Stimulated activated CD4-positive, alpha-beta T cell treated with anti-CD3 and anti-CD28 coated beads, Interleukin-12 subunit alpha, Interleukin-12 subunit beta, amount 100 ng/mL, for 24 hours (primary cell): ENCODE data around the gene PLXNA2.

ENCODE experiments used
- DNase-seq, 2 experiments: peaks; one replicate each; pipeline ENCODE4 v3.0.0-alpha.2; 2020; ENCODE audit warnings: low read depth in 2 of 2

PLXNA2 gene

DNA sequence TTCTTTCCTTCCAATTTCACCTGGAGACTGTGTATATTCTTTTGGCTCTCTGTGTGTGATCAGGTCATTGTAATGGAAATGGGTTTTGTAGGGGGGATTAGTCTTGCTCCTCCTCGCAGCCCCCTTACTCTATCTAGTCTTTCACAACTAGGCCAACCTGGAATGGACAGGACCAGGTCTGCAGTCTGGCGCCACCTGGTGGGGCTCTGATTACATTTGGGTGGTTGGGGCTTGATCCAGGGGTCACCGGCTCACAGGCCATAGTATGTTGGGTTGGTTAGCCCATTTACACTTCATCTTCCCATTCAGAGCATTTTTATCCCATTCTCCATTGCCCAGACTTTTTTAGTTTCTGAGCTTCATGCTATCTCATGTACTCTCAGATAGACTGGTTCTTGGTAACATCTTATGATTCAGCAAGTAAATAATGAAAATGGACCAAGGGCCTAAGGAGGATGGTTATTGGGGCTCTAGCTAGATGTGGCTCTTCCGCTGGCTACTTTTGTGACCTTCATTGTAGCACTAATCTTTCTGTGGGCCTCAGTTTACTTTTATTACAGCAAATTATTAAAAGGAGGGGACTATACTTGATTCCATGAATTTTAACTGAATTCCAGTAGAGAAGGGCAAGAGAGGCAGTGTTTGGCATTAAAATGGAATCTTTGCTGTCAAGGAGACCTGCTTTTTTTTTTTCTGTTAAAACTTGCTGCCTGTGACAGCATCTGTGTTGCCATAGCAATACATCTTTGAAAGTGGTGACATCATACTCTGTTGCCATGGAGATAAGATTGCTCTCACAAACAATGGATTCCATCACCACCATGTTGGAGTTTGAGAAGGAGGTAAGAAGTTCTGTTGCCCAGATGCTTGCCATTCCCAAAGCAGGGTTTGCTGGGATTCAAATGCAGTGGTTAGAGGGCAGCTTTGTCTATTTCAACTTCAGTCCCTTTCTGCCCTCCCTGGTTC, 150.1 kb downstream of the PLXNA2 start:
- peak in 1 of 2 experiments; percentile 59 for DNase-seq

DNA sequence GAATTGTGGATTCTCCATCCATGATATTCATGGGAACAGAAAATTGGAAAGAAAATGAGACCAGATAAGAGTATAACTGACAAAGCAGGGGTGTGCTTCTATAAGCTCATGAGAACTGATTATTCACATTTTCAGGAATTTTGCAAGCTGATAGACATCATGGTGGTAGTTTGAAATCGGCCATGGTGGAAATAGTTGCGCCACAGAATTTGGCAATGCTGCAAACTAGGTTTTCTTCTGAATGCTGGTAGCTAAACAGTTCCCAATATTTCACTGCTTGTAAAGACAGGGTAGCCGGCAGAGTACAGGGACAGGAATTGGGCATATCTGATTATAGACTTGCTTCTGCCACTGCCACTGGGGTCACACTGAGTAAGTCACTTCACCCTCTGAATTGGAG, 151.1 kb downstream of the PLXNA2 start:
- DNase-seq: no peak

DNA sequence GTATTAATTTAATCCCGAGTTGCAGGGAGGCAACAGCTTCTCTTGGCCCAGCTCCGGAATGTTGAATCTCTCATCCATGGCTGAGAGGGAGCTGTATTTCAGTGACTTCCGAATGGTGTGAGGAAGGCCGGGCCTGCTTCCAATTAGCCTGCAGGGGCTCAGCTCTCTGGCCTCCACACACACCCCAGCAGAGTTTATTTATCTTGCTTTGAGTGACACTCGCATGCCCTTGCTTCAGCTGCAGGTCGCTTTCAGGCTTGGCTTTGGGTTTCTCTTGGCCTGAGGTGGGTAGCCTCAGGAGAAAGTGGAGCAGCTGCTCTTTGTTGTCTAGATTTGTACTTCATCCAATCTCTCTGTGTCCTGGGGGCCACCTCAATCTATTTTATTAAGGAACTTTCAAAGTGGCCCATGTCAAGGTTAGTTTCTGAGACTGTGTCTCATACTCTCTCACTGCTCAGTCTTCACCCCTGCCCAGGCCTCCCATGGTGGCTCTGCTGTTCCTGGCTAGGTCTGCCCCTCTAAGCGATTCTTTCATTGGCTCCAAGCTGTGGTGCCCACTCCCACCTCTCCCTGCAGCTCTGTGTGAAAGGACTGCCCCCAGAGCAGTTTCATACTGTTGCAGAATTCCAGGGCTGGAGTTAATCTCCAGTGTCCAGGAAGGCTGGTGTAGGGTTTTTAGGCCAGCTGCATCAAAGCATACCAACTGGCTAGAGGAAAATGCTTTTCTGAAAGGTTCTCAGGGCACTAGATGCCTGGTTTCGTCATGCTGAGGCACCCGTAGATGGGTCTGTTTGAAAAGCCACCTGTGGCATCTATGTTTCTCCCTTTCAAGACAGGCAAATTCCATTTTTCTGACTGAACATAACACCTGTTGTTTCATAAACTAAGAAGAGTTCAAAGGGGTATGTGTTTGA, 153.5 kb downstream of the PLXNA2 start:
- no peak for DNase-seq

DNA sequence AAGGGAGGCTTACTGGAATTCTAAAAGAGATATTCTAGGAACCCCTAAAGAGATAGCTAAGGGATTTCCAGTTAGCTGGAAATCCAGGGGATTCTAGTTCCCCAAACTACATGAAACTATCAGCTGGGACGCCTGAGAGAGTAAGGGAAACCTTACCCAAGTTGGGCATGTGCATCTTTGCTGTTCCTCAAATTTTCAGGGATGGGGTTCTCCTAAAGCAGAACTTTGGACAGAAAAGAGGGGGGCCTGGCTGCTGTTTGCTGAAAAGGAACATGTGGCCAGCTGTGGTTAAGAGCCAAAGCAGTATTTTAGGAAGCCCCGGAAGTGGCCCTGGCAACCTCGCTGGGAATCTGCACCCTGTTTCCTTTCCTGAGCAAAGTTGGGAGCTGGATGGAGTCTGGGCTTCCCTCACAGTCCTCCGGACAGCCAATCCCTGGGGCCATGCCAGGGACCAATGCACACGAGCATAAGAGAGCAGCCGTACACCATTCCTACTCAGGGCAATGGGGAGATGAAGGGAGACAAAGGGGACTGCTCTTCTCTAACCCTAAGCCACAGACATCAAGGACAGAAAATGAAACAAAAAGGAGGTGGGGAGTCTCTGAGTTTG, 154.3 kb downstream of the PLXNA2 start:
- DNase-seq: no peak

DNA sequence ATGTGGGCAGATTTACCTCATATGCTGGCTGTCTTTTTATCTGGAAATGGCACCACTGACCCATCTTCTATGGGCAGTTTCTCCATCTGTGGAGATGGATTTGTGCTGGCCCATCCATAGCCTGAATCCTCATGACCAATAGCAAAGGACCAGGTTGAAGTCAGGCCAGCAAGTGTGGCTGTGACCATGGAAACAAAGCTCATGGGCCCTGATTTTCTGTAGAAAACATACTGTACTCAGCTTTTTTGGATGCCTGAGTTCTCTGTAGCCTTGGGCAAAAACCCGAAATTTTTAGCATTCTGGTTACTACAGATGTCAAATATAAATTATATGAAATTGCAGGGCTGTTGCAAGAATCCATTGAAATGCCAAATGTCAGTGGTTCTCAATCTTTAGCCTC, 155.0 kb downstream of the PLXNA2 start:
- no peak for DNase-seq

DNA sequence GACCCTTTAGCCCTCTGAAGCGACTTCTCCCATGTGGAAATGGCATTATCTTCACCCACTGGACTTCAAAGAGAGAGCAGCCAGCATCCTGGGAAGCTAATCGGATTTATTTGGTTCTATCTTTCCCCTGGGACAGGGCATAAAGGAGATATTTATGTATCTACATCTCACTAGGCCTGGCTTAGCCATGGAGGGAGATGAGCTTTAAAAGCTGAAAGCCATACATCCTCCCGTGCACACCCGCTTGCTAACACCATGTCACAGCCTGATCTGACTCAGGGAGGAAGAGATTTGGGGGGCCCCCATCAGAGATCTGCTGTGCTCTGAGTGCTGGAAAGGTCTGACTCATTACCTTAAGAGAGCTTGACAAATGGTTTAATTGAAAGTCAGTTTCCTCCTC, 155.9 kb downstream of the PLXNA2 start:
- DNase-seq: no peak

DNA sequence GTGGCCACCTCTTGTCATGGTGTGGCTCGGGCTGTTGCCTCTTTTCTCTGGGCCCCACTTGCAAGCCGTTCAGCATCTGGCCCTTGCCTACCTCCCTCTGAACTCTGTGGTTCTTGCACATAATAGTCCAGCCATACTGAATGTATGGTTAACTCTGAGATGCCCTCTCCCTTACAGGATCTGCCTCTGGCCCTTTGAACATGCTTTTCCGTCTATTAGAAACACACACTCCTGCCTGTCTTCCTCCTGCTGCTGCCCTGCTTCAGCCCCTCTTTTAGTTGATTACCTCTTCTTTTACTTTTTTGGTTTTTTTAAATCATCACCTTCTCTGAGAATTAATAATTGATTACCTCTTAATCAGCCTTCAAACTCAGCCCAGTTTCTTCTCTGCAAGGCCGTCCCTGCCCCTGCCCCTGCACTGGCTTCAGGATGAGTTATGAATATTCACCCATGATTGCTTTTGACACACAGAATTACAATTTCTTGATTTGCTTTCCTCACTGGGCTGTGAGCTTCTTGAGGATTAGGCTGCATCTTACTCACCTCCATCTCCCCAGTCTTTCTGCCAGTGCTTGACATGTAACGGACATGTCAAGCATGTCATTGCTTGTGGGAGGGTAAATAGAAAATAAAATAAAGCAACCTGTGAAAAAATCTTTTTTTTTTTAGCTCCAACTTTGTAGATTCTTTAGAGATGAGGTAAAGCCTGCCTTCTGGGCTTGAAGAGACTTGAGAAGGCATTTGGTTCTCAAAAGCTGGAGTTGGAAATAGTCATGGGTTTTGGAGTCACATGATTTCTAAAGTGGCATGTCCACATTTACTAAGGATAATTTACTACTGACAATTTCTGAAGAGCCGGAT, 158.3 kb downstream of the PLXNA2 start:
- no peak for DNase-seq

DNA sequence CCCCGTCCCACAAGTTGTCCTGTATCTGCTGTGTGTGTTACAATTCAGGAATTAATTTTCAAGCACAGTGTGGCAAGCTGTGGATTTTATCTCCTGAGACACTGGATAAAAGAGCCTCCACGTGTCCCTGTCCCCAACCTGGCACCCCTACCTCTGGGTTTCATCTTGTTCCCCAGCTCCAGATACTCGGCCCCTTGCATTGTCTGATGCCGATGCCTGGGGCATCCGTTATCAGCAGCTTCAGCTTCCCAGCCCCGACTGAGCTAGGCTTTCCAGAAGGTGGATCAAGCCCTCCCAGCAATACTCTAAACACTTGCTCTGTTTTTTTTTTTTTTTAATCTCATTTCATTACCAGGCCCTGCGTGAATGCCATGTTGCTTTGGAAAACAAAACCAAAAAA, 159.4 kb downstream of the PLXNA2 start:
- DNase-seq: no peak

DNA sequence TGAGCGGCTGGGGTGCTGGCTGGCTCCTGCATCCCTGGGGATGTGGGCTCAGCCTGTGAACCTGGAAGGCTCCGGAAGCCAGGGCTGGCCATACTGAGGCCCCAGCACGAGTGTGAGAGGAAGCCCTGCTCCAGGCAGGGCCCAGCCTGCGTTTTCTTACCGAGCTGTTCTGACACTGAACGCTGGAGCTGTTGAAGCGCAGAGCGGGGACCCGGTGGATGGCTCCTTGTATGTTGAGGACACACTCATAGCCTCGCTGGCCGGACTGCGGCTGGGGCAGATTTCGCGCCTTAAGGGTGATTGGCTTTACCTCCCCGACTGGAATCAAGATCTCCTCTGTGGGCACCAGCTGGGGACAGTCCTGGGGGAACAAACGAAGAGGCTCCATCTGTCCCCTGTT, 160.0 kb downstream of the PLXNA2 start:
- no peak for DNase-seq

DNA sequence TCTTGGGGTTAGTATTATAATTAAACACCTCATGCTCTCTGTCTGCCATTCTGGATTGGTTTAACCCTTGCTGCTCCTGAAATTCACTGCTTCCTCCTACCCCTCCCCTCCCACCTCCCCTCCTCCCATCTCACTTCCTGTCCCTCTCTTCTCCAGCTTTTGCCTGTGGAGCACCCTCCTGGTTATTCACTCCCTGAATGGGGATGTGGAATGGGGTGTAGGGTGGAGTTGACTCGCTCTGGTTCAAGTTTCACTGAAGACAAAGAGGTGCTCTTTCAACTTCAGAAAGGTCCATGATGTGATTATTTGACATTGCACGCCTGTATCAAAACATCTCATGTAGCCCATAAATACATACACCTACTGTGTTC, 160.5 kb downstream of the PLXNA2 start:
- no peak for DNase-seq

DNA sequence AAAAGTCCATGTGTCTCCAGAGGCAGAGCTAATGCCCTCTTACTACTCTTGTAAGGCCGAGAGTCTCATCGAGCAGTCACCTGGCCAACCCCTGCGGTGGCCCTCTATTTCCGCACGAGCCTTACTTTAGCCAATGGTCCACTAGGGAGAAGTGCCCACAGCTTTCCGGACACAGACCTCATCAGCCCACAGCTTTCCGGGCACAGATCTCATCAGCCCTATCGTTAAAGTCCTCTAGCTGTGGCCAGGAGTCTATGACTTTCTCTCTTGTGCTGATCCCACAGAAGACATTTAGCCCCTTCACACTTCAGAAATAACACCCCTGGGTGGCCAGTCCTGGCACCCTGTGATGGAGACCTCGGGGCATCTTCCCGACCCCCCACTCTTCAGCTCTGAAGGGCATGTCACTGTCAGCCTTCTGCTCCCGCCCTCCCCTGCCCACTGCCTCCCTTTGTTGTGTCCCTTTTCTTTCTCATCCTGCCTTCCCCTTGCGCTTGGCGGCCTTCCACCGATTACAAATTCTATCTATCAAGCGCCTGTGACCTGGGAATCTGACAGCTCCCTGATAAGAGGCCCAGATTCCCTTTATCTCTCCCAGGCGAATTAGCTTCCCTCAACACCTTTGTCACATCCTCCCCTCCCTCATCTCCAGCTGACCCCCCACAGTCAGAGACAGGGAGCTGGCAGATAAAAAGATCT, 161.0 kb downstream of the PLXNA2 start:
- DNase-seq: no peak

DNA sequence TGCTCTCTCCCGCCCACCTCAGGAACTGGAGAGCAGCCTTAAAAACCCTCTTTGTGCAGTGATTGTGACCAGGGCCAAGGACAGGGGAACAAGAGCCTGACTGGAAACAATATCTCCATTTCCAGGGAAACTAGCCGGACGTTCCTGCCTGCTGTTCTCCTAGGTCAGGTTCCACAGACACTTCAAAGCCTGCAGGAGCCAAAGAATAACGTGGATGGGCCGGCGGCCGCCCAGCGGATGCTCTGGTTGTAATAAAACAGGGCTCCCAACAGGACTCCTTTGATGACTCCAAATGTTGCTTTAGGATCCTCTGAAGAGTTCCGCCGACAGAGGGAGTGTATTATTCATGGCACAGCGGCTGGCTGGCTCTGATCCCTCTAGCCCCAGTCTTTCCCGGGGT, 162.2 kb downstream of the PLXNA2 start:
- no peak for DNase-seq

DNA sequence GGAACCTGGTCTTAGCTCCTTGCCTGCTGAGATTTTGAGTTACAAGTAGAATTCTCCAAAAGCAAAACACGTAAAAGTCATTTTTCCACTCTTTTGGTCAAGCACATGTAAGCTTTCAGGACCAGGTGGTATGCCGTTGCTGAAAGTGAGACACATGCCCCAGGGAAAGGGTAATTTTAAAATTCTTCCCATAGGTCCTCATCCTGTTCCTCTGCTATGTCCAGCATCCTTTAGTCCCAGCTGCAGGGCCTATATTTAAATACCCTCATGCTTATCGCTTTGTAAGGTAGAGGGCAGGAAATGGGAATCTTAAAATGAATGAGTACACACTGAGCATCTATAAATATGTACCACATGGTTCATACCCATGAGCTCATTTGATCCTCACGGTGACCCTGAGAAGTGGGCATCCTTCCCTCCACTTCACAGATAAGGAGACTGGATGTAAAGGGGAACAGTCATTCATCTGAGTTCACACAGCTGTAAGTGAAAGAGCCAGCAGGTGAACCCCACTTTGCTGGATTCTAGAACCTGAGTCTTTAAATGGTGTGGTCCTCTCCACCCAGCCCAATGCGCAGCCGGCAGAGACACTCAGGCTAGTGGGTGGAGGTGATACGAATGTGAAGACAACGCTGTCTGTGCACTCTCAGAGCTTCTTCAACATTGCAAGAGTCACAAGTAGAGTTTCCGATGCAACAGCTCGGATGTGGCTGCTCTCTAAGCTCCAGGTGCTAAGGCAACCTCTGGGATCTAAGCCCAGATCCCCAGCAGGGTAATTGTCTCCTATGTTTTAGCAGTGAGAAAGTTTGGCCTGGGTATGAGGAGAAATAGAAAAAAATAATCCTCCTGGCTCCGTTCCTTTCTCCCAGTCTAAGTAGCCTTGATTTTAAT, 163.5 kb downstream of the PLXNA2 start:
- no peak for DNase-seq

DNA sequence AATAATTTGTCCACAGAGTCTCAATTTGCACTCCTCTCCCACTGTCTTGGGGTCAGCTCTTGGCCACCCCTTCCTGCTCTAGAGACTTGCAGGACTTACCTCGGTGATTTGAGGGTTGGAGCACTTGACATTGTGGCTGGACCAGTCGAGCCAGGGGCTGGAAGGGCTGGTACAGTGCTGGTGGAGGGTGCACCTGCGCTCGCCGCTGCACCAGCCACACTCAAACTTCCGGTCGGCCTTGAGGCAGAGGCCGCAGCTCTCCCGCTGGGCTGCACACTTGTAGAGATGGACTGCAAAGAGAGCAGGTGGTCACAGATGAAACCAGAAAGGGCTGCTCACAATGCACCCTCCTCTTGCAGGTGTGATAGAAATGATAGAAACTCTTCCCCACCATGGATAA, 165.0 kb downstream of the PLXNA2 start:
- no peak for DNase-seq

DNA sequence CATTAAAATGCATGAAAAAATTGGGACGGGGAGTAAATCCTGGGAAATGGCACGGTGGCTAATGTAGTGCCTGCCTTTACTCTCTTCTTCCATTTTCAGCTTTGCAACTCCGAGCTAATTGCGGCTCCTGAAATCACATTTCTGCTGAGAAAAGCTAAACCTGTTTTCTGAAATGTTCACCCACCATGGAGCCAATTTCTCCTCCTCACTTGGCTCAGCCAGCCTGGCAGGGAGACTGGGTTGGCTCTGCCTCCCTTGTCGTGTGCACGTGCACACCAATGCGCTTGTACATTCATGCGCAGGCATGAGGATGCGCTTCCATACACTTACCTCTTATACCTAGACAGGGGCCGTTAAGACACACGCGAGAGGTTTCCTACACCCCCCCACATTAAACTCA, 165.4 kb downstream of the PLXNA2 start:
- DNase-seq: no peak

DNA sequence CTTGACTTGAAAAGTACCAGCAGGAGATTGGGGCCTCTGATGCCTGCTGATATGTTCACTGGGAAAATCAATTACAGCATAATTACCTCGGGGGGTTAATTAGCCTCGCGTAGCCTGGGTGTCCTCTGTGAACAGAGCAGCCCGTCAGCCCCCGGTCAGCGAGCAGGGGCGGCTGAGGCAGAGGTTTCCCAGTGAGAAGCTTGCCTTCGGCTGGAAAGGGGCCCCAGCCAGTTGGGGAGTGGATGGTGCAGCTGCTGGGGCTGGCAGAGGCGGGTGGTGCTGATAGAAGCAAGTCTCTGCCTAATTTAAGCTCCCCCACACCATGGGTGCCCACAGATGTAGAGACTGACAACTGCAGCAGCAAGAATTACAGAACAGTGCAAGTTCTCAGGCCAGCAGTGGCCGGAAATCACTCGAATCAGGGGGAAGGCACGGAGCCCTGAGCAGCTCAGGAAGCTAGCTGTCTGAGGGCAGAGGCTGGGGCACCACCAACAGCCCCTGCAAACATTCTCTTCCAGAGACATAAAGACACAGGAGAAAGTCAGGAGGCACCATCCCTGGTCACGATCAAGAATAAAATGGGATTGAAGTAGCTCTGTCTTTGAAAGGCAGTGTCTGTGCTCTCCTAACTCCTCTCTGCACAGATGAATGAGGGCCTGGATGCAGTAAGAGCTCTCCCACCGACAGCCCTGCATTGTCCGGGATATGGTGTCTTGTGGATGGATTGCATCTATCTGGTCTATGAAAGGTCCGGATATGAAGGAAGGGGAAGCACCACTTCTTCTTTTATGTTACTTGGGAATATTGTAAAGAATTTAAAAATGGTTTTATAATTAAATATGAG, 166.7 kb downstream of the PLXNA2 start:
- DNase-seq: no peak

DNA sequence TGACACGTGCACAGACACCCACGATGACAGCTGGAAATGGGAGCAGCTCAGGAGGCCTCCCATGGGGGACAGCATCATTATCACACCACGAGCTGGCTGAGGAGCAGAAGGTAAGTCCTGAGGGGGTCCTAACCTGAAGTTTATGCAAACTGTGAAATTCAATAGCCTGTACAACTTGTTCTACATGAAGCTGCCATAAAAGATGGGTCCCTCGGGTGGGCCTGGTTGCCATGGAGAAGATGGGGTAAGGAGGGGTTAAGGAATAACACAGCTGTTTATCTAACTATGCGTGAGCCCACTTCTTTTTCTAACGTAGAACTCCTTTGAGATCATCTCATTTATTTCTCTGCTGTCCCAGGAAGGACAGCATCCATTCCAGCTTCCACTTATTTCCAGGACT, 169.8 kb downstream of the PLXNA2 start:
- DNase-seq: no peak

DNA sequence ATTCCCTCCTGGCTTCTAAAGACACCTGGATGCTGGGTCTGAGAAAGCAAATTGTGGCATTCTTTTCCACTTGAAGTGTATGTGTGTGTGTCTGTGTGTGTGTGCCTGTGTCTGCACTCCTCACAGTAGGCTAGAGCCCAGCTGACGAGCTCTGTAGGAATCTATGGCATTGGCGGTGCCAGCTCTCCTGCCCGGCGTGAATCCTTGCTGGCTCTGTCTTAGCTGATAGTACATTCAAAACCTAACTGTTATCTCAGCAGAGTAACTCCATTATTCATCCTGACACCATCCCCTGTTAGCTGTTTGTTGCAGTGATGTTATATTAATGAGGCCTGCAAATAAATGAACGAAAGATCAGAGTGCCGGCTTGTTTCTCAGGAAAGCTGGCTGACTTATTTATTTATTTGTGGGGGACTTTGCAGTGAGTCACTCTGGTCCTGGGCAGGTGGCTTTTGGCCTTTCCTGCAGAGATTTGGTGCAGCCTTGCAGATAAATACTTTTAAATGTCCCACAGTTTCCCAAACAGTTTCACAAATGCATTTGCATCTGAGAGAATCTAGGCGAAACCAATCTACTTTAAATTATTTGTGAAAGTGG, 172.7 kb downstream of the PLXNA2 start:
- DNase-seq: no peak
